Parathyroid adenoma (tissue), 2 donors: ENCODE results near the gene SDHB.

Experiments used
- H2AFZ ChIP-seq: fragments of 300-600 bp; sonication (generic); one replicate; pipeline ENCODE4 v1.7.0; 2017; ENCODE audit warnings: antibody characterized with exemption, mild to moderate bottlenecking
- H3K27ac ChIP-seq: fragments of 300-600 bp; sonication (generic); one replicate; pipeline ENCODE4 v1.7.0; 2017
- H3K27me3 ChIP-seq: fragments of 300-600 bp; sonication (generic); one replicate; pipeline ENCODE4 v1.7.0; 2017; ENCODE audit warnings: low read length; ENCODE audit not compliant: control insufficient read depth, insufficient read depth
- H3K36me3 ChIP-seq: fragments of 300-600 bp; sonication (generic); one replicate; pipeline ENCODE4 v1.7.0; 2017; ENCODE audit warnings: low read length; ENCODE audit not compliant: control insufficient read depth, insufficient read depth
- H3K4me1 ChIP-seq: fragments of 300-600 bp; sonication (generic); one replicate; pipeline ENCODE4 v1.7.0; 2017; ENCODE audit warnings: control low read depth
- H3K4me2 ChIP-seq: fragments of 300-600 bp; sonication (generic); one replicate; pipeline ENCODE4 v1.7.0; 2017; ENCODE audit warnings: low read length
- H3K4me3 ChIP-seq: fragments of 300-600 bp; sonication (generic); one replicate; pipeline ENCODE4 v1.7.0; 2017; ENCODE audit warnings: low read depth, low read length
- H3K79me2 ChIP-seq: fragments of 300-600 bp; sonication (generic); one replicate; pipeline ENCODE4 v1.7.0; 2017; ENCODE audit warnings: control low read depth
- H3K9ac ChIP-seq: fragments of 300-600 bp; sonication (generic); one replicate; pipeline ENCODE4 v1.7.0; 2017; ENCODE audit warnings: mild to moderate bottlenecking
- H3K9me3 ChIP-seq: fragments of 300-600 bp; sonication (generic); one replicate; pipeline ENCODE4 v1.7.0; 2017; ENCODE audit warnings: low read length; ENCODE audit not compliant: control insufficient read depth
- CTCF ChIP-seq: fragments of 300-600 bp; sonication (generic); IDR thresholded peaks from one replicate; pipeline ENCODE4 v1.7.0; 2017; ENCODE audit warnings: antibody characterized with exemption, mild to moderate bottlenecking
- donor health status: primary hyperparathyroidism.

SDHB gene

GRCh38 chr1:17011092-17011438 lies 42.8 kb downstream of the SDHB start:
- Histone ChIP-seq H3K9me3 (no peaks in the 10 kb centered on the region), H3K27ac (no peak overlapping the region), H3K4me2 (peak overlapping the region; percentile 82), H3K79me2 (peaks cover 3% of the 10 kb centered on the region), H3K36me3 (no peaks in the 10 kb centered on the region), H2AFZ (peak overlapping the region; percentile 56), H3K4me1 (peaks cover 2% of the 10 kb centered on the region), H3K9ac (no peak overlapping the region), H3K27me3 (no peaks in the 10 kb centered on the region), H3K4me3 (peak overlapping the region; percentile 63)
- no peak for TF ChIP-seq CTCF

- Histone ChIP-seq H3K36me3 (no peaks in the 10 kb centered on the region), H3K79me2 (peaks cover 3% of the 10 kb centered on the region), H3K9ac (no peak overlapping the region), H3K9me3 (no peaks in the 10 kb centered on the region), H3K4me1 (peaks cover 2% of the 10 kb centered on the region), H2AFZ (no peak overlapping the region), H3K4me3 (no peak overlapping the region), H3K27me3 (no peaks in the 10 kb centered on the region), H3K27ac (no peak overlapping the region), H3K4me2 (no peak overlapping the region)
- no peak for TF ChIP-seq CTCF
Observed at GRCh38 chr1:17009706-17010105, 44.1 kb downstream of the SDHB start.

- Histone ChIP-seq H3K4me2 (no peak overlapping the region), H3K4me1 (peaks cover 8% of the 10 kb centered on the region), H3K9me3 (no peaks in the 10 kb centered on the region), H3K9ac (no peak overlapping the region), H3K4me3 (no peak overlapping the region), H3K27me3 (no peaks in the 10 kb centered on the region), H3K36me3 (no peaks in the 10 kb centered on the region), H2AFZ (no peak overlapping the region), H3K79me2 (peaks cover 3% of the 10 kb centered on the region), H3K27ac (no peak overlapping the region)
- no peak for TF ChIP-seq CTCF
Observed at GRCh38 chr1:17008208-17008855, 45.5 kb downstream of the SDHB start.

- Histone ChIP-seq H3K9me3 (no peaks in the 10 kb centered on the region), H3K79me2 (peaks cover 3% of the 10 kb centered on the region), H3K27me3 (no peaks in the 10 kb centered on the region), H3K4me3 (no peak overlapping the region), H3K36me3 (no peaks in the 10 kb centered on the region), H3K4me2 (no peak overlapping the region), H3K9ac (no peak overlapping the region), H2AFZ (no peak overlapping the region), H3K27ac (no peak overlapping the region), H3K4me1 (peaks cover 8% of the 10 kb centered on the region)
- TF ChIP-seq CTCF: no peak
Observed at GRCh38 chr1:17007121-17007520, 46.7 kb downstream of the SDHB start.

GRCh38 chr1:17005365-17005740 lies 48.5 kb downstream of the SDHB start:
- peaks cover 6% of the 10 kb centered on the region for H3K4me1 ChIP-seq
- H3K4me3 ChIP-seq: no peak overlapping the region
- TF ChIP-seq CTCF: no peak
- no peaks in the 10 kb centered on the region for H3K9me3 ChIP-seq
- H3K9ac ChIP-seq: no peak overlapping the region
- no peak overlapping the region for H3K4me2 ChIP-seq
- H3K27ac ChIP-seq: no peak overlapping the region
- H2AFZ ChIP-seq: no peak overlapping the region
- H3K27me3 ChIP-seq: no peaks in the 10 kb centered on the region
- H3K79me2 ChIP-seq: peaks cover 2% of the 10 kb centered on the region
- H3K36me3 ChIP-seq: no peaks in the 10 kb centered on the region
